Ovary (tissue), 9 donors: ENCODE measurements around the gene EEF1E1. TPM values are rescaled to one million over a fixed set of nuclear protein-coding genes. Genes with fewer than 3 reads are reported as not detected.

Source experiments
- DNase-seq, 5 donors: peaks; one replicate each; pipeline ENCODE4 v3.0.0-alpha.2; 2019 to 2020
- H3K27ac ChIP-seq, 2 donors: fragments of 200-600 bp; one replicate each; pipeline versions ENCODE4 v1.5.1 to v1.8.0; 2019 to 2022
- H3K27me3 ChIP-seq: fragments of 200-600 bp; one replicate; pipeline ENCODE4 v1.8.0; 2022
- H3K36me3 ChIP-seq: fragments of 200-600 bp; sonication (generic); one replicate; pipeline ENCODE4 v1.5.1; 2019
- H3K4me1 ChIP-seq: one replicate; pipeline ENCODE4 v1.8.1; 2013; ENCODE audit warnings: mild to moderate bottlenecking, moderate library complexity; ENCODE audit not compliant: insufficient read depth
- H3K4me3 ChIP-seq: fragments of 200-600 bp; sonication (generic); one replicate; pipeline ENCODE4 v1.5.1; 2017
- H3K9me3 ChIP-seq, 2 donors: fragments of 200-600 bp in 1 of 2; sonication (generic) in 1 of 2; one replicate each; pipeline versions ENCODE4 v1.5.1 to v1.8.1; 2013 to 2019; ENCODE audit warnings: mild to moderate bottlenecking in 1 of 2, moderate library complexity in 1 of 2
- CTCF ChIP-seq, 3 donors: fragments of 450-650 bp in 2 of 3; fragments of 200-600 bp in 1 of 3; IDR thresholded peaks; one replicate each; pipeline versions ENCODE4 v1.5.1 to v1.8.0; 2016 to 2022; ENCODE audit warnings: antibody characterized with exemption in 3 of 3, mild to moderate bottlenecking in 1 of 3
- EP300 ChIP-seq: sonication (generic); formaldehyde crosslinking; IDR thresholded peaks from one replicate; pipeline ENCODE4 v1.6.1; 2017; ENCODE audit warnings: antibody characterized with exemption
- POLR2A ChIP-seq: fragments of 450-650 bp; IDR thresholded peaks from one replicate; pipeline ENCODE4 v1.6.1; 2017; ENCODE audit warnings: antibody characterized with exemption, mild to moderate bottlenecking, moderate library complexity
- WGBS, 3 donors: extraction: QIAGEN DNeasy Blood & Tissue Kit in 1 of 3; methylation state at CpG; one replicate each; pipeline versions ENCODE4 v1.1.5 to v1.1.7; 2013 to 2017; 5-methylcytosine and 5-hydroxymethylcytosine counted together
- intact Hi-C, 4 donors: fragments of 100-400 bp; cut with DNase I; formaldehyde crosslinking; loops; one replicate each; pipeline versions ENCODE4 v1.11.0 to v1.15.1; 2022 to 2023
- polyA plus RNA-seq, 2 donors: library from polyadenylated mRNA; stranded (reverse); fragments of 200-250 nt in 1 of 2; fragments of 350-450 nt in 1 of 2; fragmentation: Illumina TruSeq in 1 of 2; extraction: RNeasy Lipid Tissue Mini Kit (QIAGEN cat#74804) in 1 of 2; gene quantifications; one replicate each; pipeline ENCODE4 v1.2.3, GENCODE V29; 2013 to 2014
- total RNA-seq, 7 donors: library from RNA; depleted of rRNA in 2 of 7; stranded (reverse); fragments of >200 nt in 2 of 7; fragmentation: NEBNext Ultra II Directional in 3 of 7; extraction: Animal tissue kit (Norgen Biotek cat#: 25700) in 3 of 7; gene quantifications; one replicate each; pipeline versions ENCODE4 v1.1.0 to v1.2.4, GENCODE V29; 2016 to 2023
- donor health status: DM: no; HTN: no; CAD: no; lungs with moderate emphysema.
- donor health status: DM: no; HTN: no; CAD: no.
- donor health status: Bipolar disorder and iron deficiency.
- donor health status: DM: yes; HTN: yes; CAD: no.
- donor health status: DM: no; HTN: no; CAD: no.
- donor health status: DM: yes; HTN: yes; CAD: no.

The EEF1E1 gene
- total and polyA plus RNA-seq, 9 donors = 13.1 to 30.1 (median 19.9) TPM

- Histone ChIP-seq H3K27ac (no peak overlapping the region), H3K9me3 (no peaks in the 10 kb centered on the region), H3K27me3 (no peaks in the 10 kb centered on the region), H3K36me3 (no peaks in the 10 kb centered on the region), H3K4me3 (no peak overlapping the region), H3K4me1 (no peaks in the 10 kb centered on the region)
- TF ChIP-seq POLR2A (no peak), CTCF (IDR thresholded peaks at IDR 0.05) (no peak), EP300 (no peak)
- no peak for DNase-seq
- intact Hi-C loops = no loop called here
- WGBS, 3 donors = 62 to 74% (median 64%) methylated on average over 4 of the region's 4 CpGs
Observed at GRCh38 chr6:8110117-8110721, 7.9 kb upstream of the EEF1E1 start.

- intact Hi-C loops = no loop called here
- Histone ChIP-seq H3K27ac (no peak overlapping the region), H3K9me3 (no peaks in the 10 kb centered on the region), H3K4me3 (no peak overlapping the region), H3K36me3 (no peaks in the 10 kb centered on the region), H3K4me1 (no peaks in the 10 kb centered on the region), H3K27me3 (no peaks in the 10 kb centered on the region)
- DNase-seq = no peak
- TF ChIP-seq CTCF (IDR thresholded peaks at IDR 0.05) = no peak
- no peak for TF ChIP-seq POLR2A
- no peak for TF ChIP-seq EP300
- WGBS, 3 donors = 77 to 79% (median 79%) methylated on average over 13 of the region's 13 CpGs
Observed at GRCh38 chr6:8108759-8109539, 6.6 kb upstream of the EEF1E1 start.

DNA sequence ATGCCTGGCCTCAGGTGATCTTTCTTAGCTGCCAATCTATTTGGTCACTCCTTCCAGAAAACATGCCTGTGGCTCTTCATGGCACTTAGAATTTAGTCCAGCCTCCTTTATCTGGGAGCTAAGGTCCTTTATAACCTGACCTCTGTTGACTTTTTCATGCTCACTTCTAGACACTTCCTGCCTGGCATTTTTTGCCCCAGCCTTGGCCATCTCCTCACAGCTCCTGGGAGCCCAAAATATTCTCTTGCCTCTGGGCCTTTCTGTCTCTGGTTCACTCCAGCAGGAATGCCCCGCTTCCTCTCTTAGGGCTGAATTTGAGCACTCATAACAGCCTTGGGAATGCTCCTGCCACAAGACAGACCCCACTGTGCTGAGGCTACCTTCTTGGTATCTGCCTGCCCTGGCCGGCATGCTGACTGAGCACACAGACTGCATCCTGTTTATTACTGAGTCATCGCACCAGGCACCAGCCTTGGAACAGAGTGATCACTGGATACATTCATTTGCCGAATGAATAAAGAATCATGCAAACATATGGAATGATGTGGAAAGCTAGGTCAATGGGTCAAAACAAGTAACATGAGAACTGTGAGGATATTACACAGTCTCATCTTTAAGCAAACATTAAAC lies 5.8 kb upstream of the EEF1E1 start:
- no peaks in the 10 kb centered on the region for H3K9me3 ChIP-seq
- intact Hi-C loops = no loop called here
- no peaks in the 10 kb centered on the region for H3K4me1 ChIP-seq
- H3K4me3 ChIP-seq = no peak overlapping the region
- H3K27me3 ChIP-seq = no peaks in the 10 kb centered on the region
- H3K27ac ChIP-seq = no peak overlapping the region
- TF ChIP-seq CTCF (IDR thresholded peaks at IDR 0.05) = no peak
- no peak for TF ChIP-seq EP300
- no peak for TF ChIP-seq POLR2A
- DNase-seq = no peak
- 67 to 81% (median 70%) methylated on average over 4 of the region's 4 CpGs for WGBS, 3 donors
- no peaks in the 10 kb centered on the region for H3K36me3 ChIP-seq

DNA sequence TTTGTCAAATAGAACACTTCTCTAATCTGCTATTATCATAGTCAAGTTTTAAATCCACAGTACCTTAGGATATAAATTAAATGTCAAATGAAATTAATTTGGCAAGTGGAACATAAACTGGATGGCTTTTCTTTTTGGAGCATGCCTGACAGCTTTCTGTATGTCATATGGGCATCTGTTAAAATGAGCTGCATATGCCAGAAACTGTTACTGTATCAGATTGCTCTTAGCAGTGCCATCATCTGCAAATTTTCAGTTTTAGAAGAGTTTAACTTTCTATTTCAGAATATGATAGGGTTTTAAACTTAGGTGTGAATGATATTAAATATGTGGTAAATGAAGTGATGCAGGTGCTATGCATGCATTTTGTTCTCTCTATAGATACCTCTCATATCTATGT lies 3.4 kb upstream of the EEF1E1 start:
- H3K4me3 ChIP-seq = no peak overlapping the region
- H3K36me3 ChIP-seq = no peaks in the 10 kb centered on the region
- no peaks in the 10 kb centered on the region for H3K9me3 ChIP-seq
- H3K27ac ChIP-seq = no peak overlapping the region
- intact Hi-C loops = no loop called here
- no peaks in the 10 kb centered on the region for H3K27me3 ChIP-seq
- no peak for DNase-seq
- no peaks in the 10 kb centered on the region for H3K4me1 ChIP-seq
- TF ChIP-seq EP300 = no peak
- TF ChIP-seq POLR2A = no peak
- no peak for TF ChIP-seq CTCF (IDR thresholded peaks at IDR 0.05)
